ENCODE measurements around the gene CDT1. TPM values are rescaled to one million over a fixed set of nuclear protein-coding genes. Genes with fewer than 3 reads are reported as not detected.
"Not testable (repeated sequence)": the region's sequence is repeated elsewhere in the genome, so short reads cannot be mapped to it uniquely, and the experiment has no call there.

CDT1 gene
- polyA plus RNA-seq, 3 donors: 0.33 to 2.6 (median 0.60) TPM

DNA sequence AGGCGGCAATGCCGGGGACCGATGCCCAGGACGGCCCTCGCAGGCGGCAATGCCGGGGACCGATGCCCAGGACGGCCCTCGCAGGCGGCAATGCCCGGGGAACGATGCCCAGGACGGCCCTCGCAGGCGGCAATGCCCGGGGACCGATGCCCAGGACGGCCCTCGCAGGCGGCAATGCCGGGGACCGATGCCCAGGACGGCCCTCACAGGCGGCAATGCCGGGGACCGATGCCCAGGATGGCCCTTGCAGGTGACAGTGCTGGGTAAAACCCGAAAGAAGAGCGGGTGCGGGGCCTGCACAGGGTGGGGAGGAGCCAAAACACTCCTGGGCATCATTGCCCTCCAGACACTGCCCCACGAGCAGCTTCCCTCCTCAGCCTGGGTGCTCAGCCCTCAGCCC is 20.1 kb downstream of the CDT1 start:
- 97 to 99% (median 98%) methylated on average over 19 to 29 of the region's 31 CpGs for WGBS, 3 donors
- not testable (repeated sequence) for H3K27ac ChIP-seq (ENCODE audit: low read depth, low read length)

DNA sequence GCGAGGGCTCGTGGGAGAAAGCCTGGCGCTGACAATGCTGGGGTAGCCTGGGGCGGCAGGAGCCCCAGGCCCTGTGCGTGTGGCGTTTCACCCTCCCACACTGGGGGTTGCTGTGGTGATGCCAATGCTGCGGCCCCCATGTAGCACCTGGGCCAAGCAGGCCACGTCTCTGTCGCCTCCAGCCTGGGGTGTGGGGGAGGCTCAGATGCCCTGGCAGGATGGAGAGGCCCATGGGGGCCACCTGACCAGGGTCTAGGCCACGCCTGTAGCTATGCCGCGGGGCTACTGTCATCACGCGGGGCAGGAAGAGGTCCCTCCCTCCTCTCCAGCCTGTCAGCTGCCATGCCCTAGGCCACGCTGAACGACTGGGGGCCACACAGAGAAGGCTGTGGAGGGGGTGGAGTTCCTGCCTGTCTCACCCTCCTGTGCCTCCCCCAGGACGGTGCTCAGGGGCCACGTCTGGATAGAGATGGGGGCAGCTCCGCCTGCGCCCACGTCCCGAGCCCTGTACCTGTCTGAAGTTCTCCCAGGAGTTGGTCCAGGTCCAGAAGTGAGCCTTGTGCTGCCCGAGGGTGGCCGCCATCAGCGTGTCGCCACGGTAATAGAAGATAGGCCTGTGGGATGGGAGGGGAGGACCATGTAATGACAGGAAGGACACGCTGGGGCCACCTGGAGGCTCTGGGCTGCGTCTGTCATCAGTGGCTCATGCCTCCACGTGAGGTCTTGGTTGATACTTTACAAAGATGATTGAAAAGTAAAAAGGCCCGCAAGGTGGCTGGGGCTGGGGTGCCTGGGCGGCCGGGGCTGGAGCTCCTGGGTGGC is 20.9 kb downstream of the CDT1 start:
- no peak overlapping the region for H3K27ac ChIP-seq (ENCODE audit: low read depth, low read length)
- WGBS, 3 donors: 87 to 92% (median 90%) methylated on average over 33 of the region's 33 CpGs

DNA sequence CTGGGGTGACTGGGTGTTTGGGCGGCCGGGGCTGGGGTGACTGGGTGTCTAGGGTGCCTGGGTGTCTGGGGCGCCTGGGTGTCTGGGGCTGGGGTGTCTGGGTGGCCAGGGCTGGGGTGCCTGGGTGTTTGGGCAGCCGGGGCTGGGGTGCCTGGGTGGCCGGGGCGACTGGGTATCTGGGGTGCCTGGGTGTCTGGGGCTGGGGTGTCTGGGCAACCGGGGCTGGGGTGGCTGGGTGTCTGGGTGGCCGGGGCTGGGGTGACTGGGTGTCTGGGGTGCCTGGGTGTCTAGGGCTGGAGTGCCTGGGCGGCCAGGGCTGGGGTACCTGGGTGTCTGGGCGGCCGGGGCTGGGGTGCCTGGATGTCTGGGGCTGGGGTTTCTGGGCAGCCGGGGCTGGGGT is 21.6 kb downstream of the CDT1 start:
- 85 to 99% (median 98%) methylated on average over 11 to 12 of the region's 12 CpGs for WGBS, 3 donors
- no peak overlapping the region for H3K27ac ChIP-seq (ENCODE audit: low read depth, low read length)

DNA sequence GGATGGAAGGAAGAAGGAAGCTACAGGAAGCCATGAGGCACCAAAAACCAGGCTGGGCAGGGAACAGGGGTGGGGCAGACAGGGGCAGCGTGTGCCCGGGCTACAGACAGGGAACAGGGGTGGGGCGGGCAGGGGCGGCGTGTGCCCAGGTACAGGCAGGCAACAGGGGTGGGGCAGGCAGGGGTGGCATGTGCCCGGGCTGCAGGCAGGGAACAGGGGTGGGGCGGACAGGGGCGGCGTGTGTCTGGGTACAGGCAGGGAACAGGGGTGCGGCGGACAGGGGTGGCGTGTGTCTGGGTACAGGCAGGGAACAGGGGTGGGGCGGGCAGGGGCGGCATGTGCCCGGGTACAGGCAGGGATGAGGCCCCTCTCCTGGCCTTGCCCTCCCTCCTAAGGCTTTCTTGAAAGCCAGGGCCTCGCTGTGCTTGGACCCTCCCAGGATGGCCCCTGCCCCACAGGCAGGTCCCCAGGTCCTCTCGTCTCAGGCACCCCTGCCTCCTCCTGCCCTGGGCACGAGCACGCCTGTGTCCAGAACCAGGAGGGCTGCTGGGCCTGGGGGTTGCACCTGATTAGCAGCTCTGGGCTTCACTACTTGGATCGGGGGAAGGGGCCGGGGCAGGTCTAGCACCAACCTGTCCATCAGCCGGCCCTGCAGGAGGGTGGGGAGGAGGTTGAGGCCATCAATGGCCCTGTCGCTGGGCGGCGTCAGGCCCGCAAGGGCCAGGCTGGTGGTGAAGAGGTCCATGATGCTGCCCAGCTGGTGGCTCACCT is 22.7 kb downstream of the CDT1 start:
- no peak overlapping the region for H3K27ac ChIP-seq (ENCODE audit: low read depth, low read length)
- WGBS, 3 donors: 92 to 96% (median 96%) methylated on average over 16 to 26 of the region's 26 CpGs

DNA sequence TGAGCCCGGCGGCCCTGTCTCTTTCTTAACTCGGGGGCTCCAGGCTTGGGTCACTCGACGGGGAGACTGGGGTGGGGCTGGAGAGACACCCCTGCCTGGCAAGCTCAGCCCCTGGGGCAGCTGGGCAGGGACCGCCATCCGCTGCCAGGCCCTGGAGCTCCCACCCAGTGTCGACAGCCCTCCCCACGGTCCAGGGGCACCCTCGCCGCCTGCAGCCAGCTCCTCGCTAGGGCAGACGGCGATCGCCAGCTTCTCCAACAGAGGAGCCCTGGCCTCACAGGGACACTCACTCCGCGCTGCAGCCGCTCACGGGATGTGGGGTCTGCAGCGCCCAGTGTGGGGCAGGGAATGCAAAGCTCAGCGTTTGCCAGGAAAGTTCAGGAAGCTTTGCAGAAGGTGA is 24.1 kb downstream of the CDT1 start:
- 92 to 95% (median 93%) methylated on average over 21 of the region's 21 CpGs for WGBS, 3 donors
- H3K27ac ChIP-seq (ENCODE audit: low read depth, low read length): no peak overlapping the region

DNA sequence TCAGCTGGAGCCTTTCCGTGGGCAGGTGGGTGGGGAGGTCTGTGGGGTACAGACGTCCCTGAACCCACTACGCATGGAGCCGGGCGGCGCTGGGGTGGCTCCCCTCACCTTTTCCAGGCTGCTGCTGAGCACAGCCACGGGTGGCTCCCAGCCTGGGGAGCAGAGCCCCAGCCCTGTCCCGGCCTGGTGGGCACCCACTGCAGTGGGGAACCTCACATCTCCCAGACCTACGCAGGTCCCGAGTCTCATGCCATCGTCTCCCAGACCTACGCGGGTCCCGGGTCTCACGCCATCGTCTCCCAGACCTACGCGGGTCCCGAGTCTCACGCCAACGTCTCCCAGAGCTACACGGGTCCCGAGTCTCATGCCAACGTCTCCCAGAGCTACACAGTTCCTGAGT is 25.1 kb downstream of the CDT1 start:
- WGBS, 3 donors: 85 to 92% (median 90%) methylated on average over 22 to 24 of the region's 24 CpGs
- H3K27ac ChIP-seq (ENCODE audit: low read depth, low read length): no peak overlapping the region

DNA sequence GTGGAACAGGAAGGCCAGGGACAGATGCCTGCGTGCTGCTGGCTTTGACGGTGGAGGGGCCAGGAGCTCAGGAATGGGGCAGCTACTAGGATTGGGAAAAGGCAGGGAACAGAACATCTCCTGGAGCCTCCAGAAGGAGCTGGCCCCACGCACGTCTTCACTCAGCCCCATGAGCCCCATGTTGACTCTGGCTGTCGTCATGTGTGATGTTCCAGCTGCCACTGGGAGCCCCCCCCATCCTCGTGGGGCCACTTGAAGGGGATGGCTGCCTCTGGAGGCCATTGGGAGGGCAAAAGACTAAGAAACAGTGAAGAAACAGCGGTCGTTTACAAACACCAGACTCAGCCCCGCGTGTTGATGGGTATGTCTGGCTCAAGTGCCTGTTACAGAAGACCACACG is 26.7 kb downstream of the CDT1 start:
- 74 to 81% (median 76%) methylated on average over 11 of the region's 11 CpGs for WGBS, 3 donors
- no peak overlapping the region for H3K27ac ChIP-seq (ENCODE audit: low read depth, low read length)

DNA sequence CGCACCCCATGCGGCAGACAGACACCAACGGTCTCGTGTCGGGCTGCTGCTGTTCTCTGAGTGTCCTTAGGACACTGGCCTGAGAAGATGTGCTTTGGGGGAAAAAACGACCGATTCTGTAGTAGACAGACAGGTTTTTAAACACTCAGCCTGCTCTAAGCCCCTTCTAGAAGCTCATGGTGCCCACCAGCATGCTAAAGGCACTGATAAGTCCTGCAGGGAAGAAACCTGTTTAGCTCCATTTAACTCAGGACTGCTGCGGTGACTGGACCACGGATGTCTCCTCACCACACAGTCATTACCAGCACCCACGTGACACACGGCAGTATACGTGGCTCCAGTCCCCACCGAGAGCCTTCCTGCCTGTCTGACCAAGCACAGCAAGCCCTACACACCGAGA is 27.2 kb downstream of the CDT1 start:
- no peak overlapping the region for H3K27ac ChIP-seq (ENCODE audit: low read depth, low read length)

DNA sequence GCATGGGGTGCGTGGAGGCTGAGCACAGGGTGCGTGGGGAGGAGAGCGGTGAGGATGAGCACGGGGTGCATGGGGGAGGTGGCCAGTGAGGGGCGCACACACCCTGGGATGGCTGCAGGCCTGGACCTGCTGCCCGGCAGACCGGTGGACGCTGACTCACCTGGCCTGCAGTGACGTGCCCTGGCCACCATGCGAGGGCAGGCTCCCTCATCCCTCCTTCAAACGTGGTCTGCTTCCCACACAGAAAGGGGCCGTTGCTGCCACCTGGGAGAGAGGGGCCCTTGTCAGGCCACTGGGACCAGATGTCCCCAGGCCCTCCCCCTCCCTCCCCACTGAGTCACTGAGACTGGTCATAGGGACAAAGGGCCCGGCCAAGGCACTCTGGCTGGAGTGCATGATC is 28.2 kb downstream of the CDT1 start:
- WGBS, 3 donors: 66 to 87% (median 81%) methylated on average over 11 to 13 of the region's 13 CpGs
- H3K27ac ChIP-seq (ENCODE audit: low read depth, low read length): no peak overlapping the region

More for the DNA sequence above, 27.2 kb downstream of the CDT1 start:
- 88 to 91% (median 90%) methylated on average over 14 of the region's 14 CpGs for WGBS, 3 donors

DNA sequence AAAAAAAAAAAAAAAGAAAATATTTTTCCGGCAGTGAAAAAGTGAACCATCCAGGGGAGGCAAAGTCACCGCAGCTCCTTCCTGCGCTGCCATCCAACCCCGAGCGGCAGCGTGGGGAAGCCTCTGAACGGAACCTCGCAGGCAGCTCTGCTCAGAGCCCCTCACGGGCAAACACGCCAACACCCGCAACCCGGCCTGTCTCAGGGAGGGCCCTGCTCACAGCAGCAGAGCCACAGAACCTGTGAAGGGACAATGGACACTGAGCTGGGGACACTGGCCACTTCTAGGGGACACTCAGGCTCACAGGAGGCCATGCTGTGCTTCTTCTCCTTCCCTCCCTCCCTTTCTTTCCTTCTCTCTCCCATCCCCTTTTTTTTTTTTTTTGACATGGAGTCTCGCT is 29.5 kb downstream of the CDT1 start:
- no peak overlapping the region for H3K27ac ChIP-seq (ENCODE audit: low read depth, low read length)
- 96 to 97% (median 96%) methylated on average over 13 of the region's 13 CpGs for WGBS, 3 donors

DNA sequence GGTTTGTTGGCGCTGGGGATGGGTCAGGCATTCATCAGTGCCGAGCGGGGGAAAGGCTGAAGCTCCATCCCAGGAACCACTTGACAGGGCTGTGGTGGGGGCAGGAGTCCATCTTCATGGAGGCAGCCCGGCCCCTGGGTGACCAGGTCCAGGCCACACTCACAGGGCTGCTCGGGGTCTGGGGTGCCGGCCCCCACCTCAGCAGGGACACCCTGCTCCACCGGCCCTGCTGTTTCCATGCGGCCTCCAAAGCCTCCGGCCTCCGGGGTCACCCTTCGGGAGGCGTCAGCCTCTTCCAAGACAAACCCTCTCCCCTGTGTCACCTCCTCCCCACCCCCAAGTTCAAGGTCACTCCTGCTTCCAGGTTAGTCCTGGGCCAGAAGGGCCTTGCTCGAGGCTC is 31.1 kb downstream of the CDT1 start:
- no peak overlapping the region for H3K27ac ChIP-seq (ENCODE audit: low read depth, low read length)
- WGBS, 3 donors: 90 to 96% (median 95%) methylated on average over 10 to 13 of the region's 13 CpGs

DNA sequence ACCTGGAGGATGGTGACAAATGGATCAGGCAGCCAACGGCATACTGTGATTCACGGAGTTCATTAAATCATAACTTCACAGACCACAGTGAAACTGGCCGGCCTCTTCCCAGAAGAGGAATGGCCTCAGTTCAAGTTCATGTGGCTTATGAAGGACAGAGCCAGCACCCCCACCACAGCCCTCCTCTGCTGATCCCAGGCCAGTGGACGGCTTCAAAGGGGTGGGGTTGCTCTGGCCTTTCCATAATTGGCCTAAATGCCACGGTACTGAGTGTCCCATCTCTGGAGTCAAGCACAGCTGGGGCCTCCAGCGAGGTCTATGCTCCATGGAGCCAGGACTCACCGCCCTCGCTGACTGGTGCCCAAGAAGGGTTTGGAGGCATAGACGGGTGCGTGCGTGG is 31.8 kb downstream of the CDT1 start:
- 72 to 82% (median 80%) methylated on average over 11 of the region's 11 CpGs for WGBS, 3 donors
- no peak overlapping the region for H3K27ac ChIP-seq (ENCODE audit: low read depth, low read length)

DNA sequence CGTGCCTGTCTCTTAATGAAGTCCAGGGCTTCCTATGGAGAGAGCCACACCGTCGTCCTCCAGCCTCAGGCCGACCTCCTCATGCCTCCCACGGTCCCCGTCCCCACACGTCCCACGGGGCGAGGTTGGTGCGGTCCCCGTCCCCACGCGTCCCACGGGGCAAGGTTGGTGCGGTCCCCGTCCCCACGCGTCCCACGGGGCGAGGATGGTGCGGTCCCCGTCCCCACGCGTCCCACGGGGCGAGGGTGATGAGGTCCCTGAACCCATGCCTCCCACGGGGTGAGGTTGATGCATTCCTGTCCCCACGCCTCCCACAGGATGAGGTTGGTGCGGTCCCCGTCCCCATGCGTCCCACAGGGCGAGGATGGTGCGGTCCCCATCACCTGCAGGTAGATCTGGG is 32.2 kb downstream of the CDT1 start:
- 92 to 95% (median 94%) methylated on average over 33 of the region's 33 CpGs for whole genome bisulfite sequencing, 3 donors
- H3K27ac ChIP-seq (ENCODE audit: low read depth, low read length): no peak overlapping the region

DNA sequence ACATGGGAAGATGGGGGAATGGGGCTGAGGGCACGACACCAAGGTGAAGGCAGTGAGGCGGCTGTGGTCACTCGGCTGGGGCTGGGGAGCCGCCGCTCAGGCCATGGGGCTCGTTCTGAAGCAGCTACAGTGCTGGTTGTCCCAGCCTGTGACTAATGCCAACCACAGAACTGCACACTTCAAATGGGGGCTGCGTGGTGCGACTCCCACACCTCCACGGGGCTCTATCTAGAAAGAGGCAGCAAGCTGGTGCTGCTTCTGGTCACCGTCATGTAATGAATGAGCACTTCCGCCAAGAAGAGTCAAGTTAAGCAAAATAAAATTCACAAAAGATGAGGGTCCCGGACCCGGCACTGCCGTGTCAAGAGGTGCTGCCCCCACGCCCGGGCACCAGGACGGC is 33.2 kb downstream of the CDT1 start:
- no peak overlapping the region for H3K27ac ChIP-seq (ENCODE audit: low read depth, low read length)
- WGBS, 3 donors: 89 to 93% (median 92%) methylated on average over 17 of the region's 17 CpGs

DNA sequence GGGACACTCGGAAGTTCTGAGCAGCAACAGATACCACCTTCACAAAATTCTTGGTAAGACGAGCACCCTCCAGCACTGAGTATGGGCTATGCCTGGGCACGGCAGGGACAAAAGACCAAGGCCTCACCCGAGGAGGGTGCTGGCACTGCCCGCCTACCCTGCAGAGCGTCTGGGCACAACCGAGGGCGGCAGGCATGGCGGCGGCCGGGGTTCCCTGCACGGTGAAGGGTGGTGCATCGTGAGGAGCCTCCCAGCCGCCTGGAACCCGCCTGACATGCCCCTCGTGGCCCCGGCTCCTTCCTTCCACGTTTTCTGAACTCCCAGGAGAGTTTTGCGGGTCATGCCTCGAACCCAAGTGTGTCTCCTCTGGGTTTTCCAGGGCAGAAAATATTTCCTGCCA is 34.2 kb downstream of the CDT1 start:
- H3K27ac ChIP-seq (ENCODE audit: low read depth, low read length): no peak overlapping the region
- WGBS, 3 donors: 89 to 92% (median 89%) methylated on average over 19 to 20 of the region's 20 CpGs

DNA sequence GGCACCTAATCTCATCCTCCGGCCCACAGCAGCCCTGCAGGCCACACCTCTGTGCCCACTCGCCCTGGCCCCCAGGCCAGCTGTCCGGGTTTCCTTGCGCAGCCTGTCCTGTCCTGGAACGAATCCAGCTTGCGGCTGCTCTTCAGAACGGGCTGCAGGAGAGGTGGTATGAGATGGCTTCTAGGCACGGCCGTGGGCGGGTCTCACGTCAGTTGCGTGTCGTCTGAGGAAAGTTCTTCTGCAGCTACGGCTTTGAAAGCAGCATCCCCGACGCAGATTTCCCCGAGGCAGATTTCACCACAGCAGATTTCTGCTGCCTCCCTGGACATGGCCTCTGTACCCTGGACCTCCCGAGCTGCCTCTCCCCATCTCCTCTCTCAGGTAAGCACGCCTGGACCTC is 35.0 kb downstream of the CDT1 start:
- 83 to 92% (median 86%) methylated on average over 19 of the region's 19 CpGs for WGBS, 3 donors

DNA sequence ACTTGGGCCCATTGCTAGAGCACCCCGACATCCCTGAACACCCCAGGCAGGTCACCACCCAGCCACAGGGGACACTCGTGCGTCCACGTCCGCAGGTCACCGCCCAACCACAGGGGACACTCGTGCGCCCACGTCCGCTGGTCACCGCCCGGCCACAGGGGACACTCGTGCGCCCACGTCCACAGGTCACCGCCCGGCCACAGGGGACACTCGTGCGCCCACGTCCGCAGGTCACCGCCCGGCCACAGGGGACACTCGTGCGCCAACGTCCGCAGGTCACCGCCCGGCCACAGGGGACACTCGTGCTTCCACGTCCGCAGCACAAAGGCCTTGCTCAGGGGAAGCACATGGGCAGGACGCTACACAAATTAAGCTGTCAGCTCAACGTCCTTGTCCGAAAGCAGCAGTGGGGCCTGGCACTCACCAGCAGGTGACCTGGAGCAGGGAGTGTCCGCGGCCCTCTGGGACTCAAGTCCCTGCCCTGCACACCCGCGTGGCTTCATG is 35.5 kb downstream of the CDT1 start:
- WGBS, 3 donors: 88 to 95% (median 90%) methylated on average over 39 of the region's 39 CpGs
- H3K27ac ChIP-seq (ENCODE audit: low read depth, low read length): no peak overlapping the region

More for the DNA sequence above, 35.0 kb downstream of the CDT1 start:
- H3K27ac ChIP-seq (ENCODE audit: low read depth, low read length): no peak overlapping the region

DNA sequence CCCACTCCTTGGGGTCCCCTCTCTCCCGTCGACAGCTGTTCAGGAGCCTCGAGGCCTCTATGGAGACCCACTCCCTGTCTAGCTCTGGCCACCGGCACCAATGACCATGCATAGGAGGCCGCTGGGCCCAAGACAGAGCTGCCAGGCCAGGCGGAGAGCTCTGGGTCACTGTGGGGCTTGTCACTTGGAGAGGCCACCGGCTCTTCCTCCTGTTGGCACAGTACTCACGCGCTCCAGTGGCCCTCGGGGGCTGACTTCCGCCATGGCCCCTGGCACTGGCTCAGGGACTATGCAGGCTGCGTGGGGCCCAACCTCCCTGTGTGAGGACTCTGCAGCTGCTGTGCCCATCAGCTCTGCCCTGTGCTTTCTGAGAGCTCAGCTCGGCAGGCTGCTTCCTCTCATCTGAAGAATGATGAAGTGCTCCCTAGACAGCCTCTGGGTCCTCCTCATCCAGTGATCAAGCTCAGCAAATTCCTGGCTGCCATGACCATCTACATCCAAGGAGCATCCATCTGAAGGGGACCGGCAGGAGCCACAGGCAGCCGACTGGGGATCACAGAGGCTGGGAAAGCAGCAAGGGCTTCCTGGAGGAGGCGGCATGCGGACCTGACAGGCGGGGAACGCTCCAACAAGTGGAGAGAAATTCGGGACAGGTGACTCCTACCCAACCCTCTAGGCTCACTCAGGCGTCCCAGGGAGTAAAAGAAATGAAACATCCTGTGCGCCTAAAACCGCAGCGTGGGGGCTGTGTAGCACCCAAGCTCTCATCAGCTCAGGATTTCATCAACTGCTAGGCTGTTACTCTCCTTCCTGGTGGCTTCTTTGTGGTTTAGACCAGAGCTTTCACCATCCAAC is 36.4 kb downstream of the CDT1 start:
- WGBS, 3 donors: 68 to 97% (median 75%) methylated on average over 24 of the region's 24 CpGs
- H3K27ac ChIP-seq (ENCODE audit: low read depth, low read length): no peak overlapping the region
